Spleen (tissue), 11 donors: ENCODE results near the gene EPHB3. TPM values are rescaled to one million over a fixed set of nuclear protein-coding genes. Genes with fewer than 3 reads are reported as not detected.

Experiments
- DNase-seq: peaks from one replicate; pipeline ENCODE4 v3.0.0-alpha.2; 2020
- H3K27ac ChIP-seq, 8 donors: fragments of 200-600 bp; sonication (generic) in 7 of 8; 1 replicate in 4 of 8; 2 replicates in 4 of 8; pipeline versions ENCODE4 v1.5.0 to v1.8.0; 2016 to 2021; ENCODE audit warnings: inconsistent platforms in 4 of 8, mild to moderate bottlenecking in 4 of 8, moderate library complexity in 1 of 8
- H3K27me3 ChIP-seq, 7 donors: fragments of 200-600 bp; sonication (generic) in 6 of 7; replicated peaks in 1 of 7; 1 replicate in 4 of 7; 2 replicates in 3 of 7; pipeline versions ENCODE4 v1.5.0 to v1.8.0; 2016 to 2021; ENCODE audit warnings: inconsistent platforms in 3 of 7, mild to moderate bottlenecking in 1 of 7
- H3K36me3 ChIP-seq, 6 donors: fragments of 200-600 bp; sonication (generic) in 5 of 6; 1 replicate in 4 of 6; 2 replicates in 2 of 6; pipeline versions ENCODE4 v1.5.0 to v1.8.0; 2016 to 2021; ENCODE audit warnings: inconsistent platforms in 2 of 6
- H3K4me1 ChIP-seq, 6 donors: fragments of 200-600 bp; sonication (generic) in 5 of 6; 1 replicate in 3 of 6; 2 replicates in 3 of 6; pipeline versions ENCODE4 v1.5.0 to v1.8.0; 2016 to 2021; ENCODE audit warnings: inconsistent platforms in 3 of 6
- H3K4me3 ChIP-seq, 8 donors: fragments of 200-600 bp; sonication (generic) in 7 of 8; 1 replicate in 4 of 8; 2 replicates in 4 of 8; pipeline versions ENCODE4 v1.5.0 to v1.8.0; 2016 to 2021; ENCODE audit warnings: inconsistent platforms in 4 of 8, mild to moderate bottlenecking in 4 of 8, moderate library complexity in 2 of 8
- H3K9me3 ChIP-seq, 8 donors: fragments of 200-600 bp; sonication (generic) in 7 of 8; 1 replicate in 4 of 8; 2 replicates in 4 of 8; pipeline versions ENCODE4 v1.5.0 to v1.8.0; 2016 to 2021; ENCODE audit warnings: inconsistent platforms in 4 of 8
- POLR2A ChIP-seq, 3 donors: fragments of 450-650 bp; IDR thresholded peaks; one replicate each; pipeline ENCODE4 v1.5.1; 2017; ENCODE audit warnings: antibody characterized with exemption in 3 of 3, mild to moderate bottlenecking in 1 of 3
- POLR2AphosphoS5 ChIP-seq, 3 donors: sonication (generic); formaldehyde crosslinking; IDR thresholded peaks; one replicate each; pipeline ENCODE4 v1.5.1; 2017; ENCODE audit warnings: antibody characterized with exemption in 3 of 3
- WGBS, 5 donors: extraction: QIAGEN DNeasy Blood & Tissue Kit in 3 of 5; methylation state at CpG; one replicate each; pipeline versions ENCODE4 v1.1.5 to v1.1.7; 2013 to 2018; 5-methylcytosine and 5-hydroxymethylcytosine counted together
- intact Hi-C: fragments of 100-400 bp; cut with DNase I; formaldehyde crosslinking; loops from one replicate; pipeline ENCODE4 v1.15.0; 2023; ENCODE audit warnings: low total_unique reads
- polyA plus RNA-seq, 3 donors: library from polyadenylated mRNA; stranded (reverse); fragments of 200-250 nt; gene quantifications; one replicate each; pipeline ENCODE4 v1.2.1, GENCODE V29; 2013
- total RNA-seq, 7 donors: library from RNA; depleted of rRNA in 3 of 7; stranded (reverse); fragments of >200 nt in 3 of 7; fragmentation: NEBNext Ultra II Directional in 4 of 7; extraction: Animal tissue kit (Norgen Biotek cat#: 25700) in 4 of 7; gene quantifications; one replicate each; pipeline versions ENCODE4 v1.1.0 to v1.2.1, GENCODE V29; 2016 to 2021
- TF ChIP-seq, protein P1 (sequence below), 11 experiments: fragments of 200-600 bp in 7 of 11; fragments of 450-650 bp in 4 of 11; sonication (generic) in 4 of 11; IDR thresholded peaks in 8 of 11; conservative IDR thresholded peaks in 3 of 11; 1 replicate in 7 of 11; 2 replicates in 4 of 11; pipeline versions ENCODE4 v1.4.0 to v1.8.0; 2016 to 2021; ENCODE audit warnings: antibody characterized with exemption in 11 of 11, inconsistent platforms in 4 of 11, mild to moderate bottlenecking in 1 of 11
- donor health status: healthy with polysubstance abuse.
- donor health status: DM: no; HTN: no; CAD: no; lungs with moderate emphysema.
- donor health status: DM: no; HTN: no; CAD: no.
- donor health status: Bipolar disorder and iron deficiency.
- donor health status: healthy.
- donor health status: DM: no; HTN: no; CAD: no.
- donor health status: DM: yes; HTN: yes; CAD: no.

EPHB3 gene
- total and polyA plus RNA-seq, 10 donors, result 0.23 to 2.3 (median 0.88) TPM

GRCh38 chr3:184546252-184546651 lies 15.3 kb upstream of the EPHB3 start:
- WGBS, 5 donors, result 18 to 28% (median 20%) methylated on average over 7 of the region's 7 CpGs

DNA sequence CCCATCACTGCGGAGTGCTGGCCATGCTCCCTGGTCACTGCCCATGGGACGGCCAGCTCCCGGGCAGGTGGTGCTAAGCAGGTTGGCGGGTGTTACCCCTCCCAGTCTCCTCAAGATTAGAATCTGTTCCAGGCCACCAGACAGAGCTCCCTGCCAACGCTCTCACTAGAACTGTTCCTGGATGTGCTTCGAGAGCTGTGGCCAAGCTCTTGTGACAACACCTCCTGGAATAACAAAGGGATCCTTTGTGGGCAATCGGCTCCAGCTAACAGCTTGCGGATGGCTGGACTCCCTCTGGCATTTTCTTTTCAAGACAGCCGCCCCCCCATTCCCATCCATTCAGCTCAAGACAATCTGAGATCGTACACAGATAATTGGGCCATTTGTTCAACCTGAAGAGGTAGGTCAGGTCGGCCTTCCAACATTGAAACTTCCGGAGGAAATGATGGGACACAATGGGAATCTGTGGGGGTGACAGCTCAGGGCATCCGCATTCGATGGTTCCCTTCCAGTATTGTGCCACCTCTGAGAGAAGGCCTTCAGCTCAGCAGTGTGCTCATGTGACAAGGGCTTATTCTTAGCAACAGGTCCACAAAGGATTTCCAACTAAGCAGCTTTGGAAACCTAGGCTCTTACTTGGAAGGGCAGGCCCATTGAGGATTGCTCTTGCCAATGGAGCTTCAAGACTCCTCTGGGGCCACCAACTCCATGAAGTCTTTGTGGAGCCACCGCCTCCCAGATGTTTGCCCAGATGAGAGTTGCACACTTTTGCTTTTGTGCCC lies 11.6 kb upstream of the EPHB3 start:
- Histone ChIP-seq H3K27ac (no peak overlapping the region), H3K9me3 (no peaks in the 10 kb centered on the region), H3K36me3 (no peaks in the 10 kb centered on the region), H3K4me1 (peaks cover 0 to 16% (median 8%) of the 10 kb centered on the region in 6 donors), H3K4me3 (no peak overlapping the region), H3K27me3 (peaks cover 0 to 40% (median 0%) of the 10 kb centered on the region in 7 donors)
- peak; percentile 45 for DNase-seq
- 76 to 92% (median 90%) methylated on average over 15 of the region's 15 CpGs for WGBS, 5 donors
- intact Hi-C loops, result no loop called here
- no peak for TF ChIP-seq POLR2AphosphoS5 (IDR thresholded peaks at IDR 0.05)
- TF ChIP-seq, protein P1, sequence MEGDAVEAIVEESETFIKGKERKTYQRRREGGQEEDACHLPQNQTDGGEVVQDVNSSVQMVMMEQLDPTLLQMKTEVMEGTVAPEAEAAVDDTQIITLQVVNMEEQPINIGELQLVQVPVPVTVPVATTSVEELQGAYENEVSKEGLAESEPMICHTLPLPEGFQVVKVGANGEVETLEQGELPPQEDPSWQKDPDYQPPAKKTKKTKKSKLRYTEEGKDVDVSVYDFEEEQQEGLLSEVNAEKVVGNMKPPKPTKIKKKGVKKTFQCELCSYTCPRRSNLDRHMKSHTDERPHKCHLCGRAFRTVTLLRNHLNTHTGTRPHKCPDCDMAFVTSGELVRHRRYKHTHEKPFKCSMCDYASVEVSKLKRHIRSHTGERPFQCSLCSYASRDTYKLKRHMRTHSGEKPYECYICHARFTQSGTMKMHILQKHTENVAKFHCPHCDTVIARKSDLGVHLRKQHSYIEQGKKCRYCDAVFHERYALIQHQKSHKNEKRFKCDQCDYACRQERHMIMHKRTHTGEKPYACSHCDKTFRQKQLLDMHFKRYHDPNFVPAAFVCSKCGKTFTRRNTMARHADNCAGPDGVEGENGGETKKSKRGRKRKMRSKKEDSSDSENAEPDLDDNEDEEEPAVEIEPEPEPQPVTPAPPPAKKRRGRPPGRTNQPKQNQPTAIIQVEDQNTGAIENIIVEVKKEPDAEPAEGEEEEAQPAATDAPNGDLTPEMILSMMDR (IDR thresholded peaks at IDR 0.05 in 8 of 11, conservative IDR thresholded peaks at IDR 0.05 in 3 of 11), result no peak
- TF ChIP-seq POLR2A (IDR thresholded peaks at IDR 0.05), result no peak

More at GRCh38 chr3:184546252-184546651, 15.3 kb upstream of the EPHB3 start:
- Histone ChIP-seq H3K4me1 (peaks cover 0 to 23% (median 14%) of the 10 kb centered on the region in 6 donors), H3K36me3 (no peaks in the 10 kb centered on the region), H3K27ac (no peak overlapping the region), H3K27me3 (peaks cover 0 to 37% (median 9%) of the 10 kb centered on the region in 7 donors), H3K4me3 (no peak overlapping the region), H3K9me3 (no peaks in the 10 kb centered on the region)
- DNase-seq, result peak; percentile 77
- peak in 1 of 3 donors; percentile 31 for TF ChIP-seq POLR2AphosphoS5 (IDR thresholded peaks at IDR 0.05)
- TF ChIP-seq POLR2A (IDR thresholded peaks at IDR 0.05), result no peak
- intact Hi-C loops, result no loop called here

- peaks cover 0 to 10% (median 7%) of the 10 kb centered on the region in 6 donors for H3K4me1 ChIP-seq
- no peak overlapping the region for H3K4me3 ChIP-seq
- TF ChIP-seq, protein P1 (IDR thresholded peaks at IDR 0.05 in 8 of 11, conservative IDR thresholded peaks at IDR 0.05 in 3 of 11), result no peak
- TF ChIP-seq POLR2AphosphoS5 (IDR thresholded peaks at IDR 0.05) (no peak), POLR2A (IDR thresholded peaks at IDR 0.05) (no peak)
- H3K36me3 ChIP-seq, result no peaks in the 10 kb centered on the region
- intact Hi-C loops, result no loop called here
- no peak overlapping the region for H3K27ac ChIP-seq
- H3K9me3 ChIP-seq, result no peaks in the 10 kb centered on the region
- DNase-seq, result peak; percentile 64
- WGBS, 5 donors, result 87 to 94% (median 91%) methylated on average over 5 to 8 of the region's 8 CpGs
- peaks cover 0 to 51% (median 0%) of the 10 kb centered on the region in 7 donors for H3K27me3 ChIP-seq
Observed at GRCh38 chr3:184551103-184551502, 10.5 kb upstream of the EPHB3 start.

GRCh38 chr3:184551614-184552256 lies 9.8 kb upstream of the EPHB3 start:
- intact Hi-C loops, result no loop called here
- Histone ChIP-seq H3K27ac (no peak overlapping the region), H3K9me3 (no peaks in the 10 kb centered on the region), H3K4me3 (no peak overlapping the region), H3K4me1 (peaks cover 0 to 10% (median 5%) of the 10 kb centered on the region in 6 donors), H3K27me3 (peaks cover 0 to 57% (median 1%) of the 10 kb centered on the region in 7 donors), H3K36me3 (no peaks in the 10 kb centered on the region)
- DNase-seq, result peak; percentile 62
- TF ChIP-seq, protein P1 (IDR thresholded peaks at IDR 0.05 in 8 of 11, conservative IDR thresholded peaks at IDR 0.05 in 3 of 11), result no peak
- TF ChIP-seq POLR2A (IDR thresholded peaks at IDR 0.05) (no peak), POLR2AphosphoS5 (IDR thresholded peaks at IDR 0.05) (no peak)
- 89 to 93% (median 91%) methylated on average over 12 of the region's 12 CpGs for WGBS, 5 donors
